Mesenchymal stem cell (in vitro differentiated cells and primary cell): ENCODE data around the gene TCF19.

Experiments
- DNase-seq: peaks from one replicate; pipeline ENCODE4 v3.0.0-alpha.2; 2013
- H2AFZ ChIP-seq: one replicate; pipeline ENCODE4 v1.6.1; 2013; ENCODE audit warnings: low read depth, mild to moderate bottlenecking, control low read depth, inconsistent platforms, low read length, moderate library complexity
- H2AK5ac ChIP-seq: 2 replicates; pipeline ENCODE4 v1.6.1; 2013; ENCODE audit warnings: low read length, moderate library complexity, mild to moderate bottlenecking, inconsistent platforms; ENCODE audit not compliant: severe bottlenecking
- H2BK120ac ChIP-seq: one replicate; pipeline ENCODE4 v1.6.1; 2013; ENCODE audit warnings: low read depth, mild to moderate bottlenecking, inconsistent platforms, low read length, moderate library complexity
- H2BK12ac ChIP-seq, 2 experiments: one replicate each; pipeline ENCODE4 v1.6.1; 2013; ENCODE audit warnings: inconsistent platforms in 2 of 2, low read length in 2 of 2, mild to moderate bottlenecking in 2 of 2, moderate library complexity in 2 of 2, control low read depth in 1 of 2
- H2BK15ac ChIP-seq: one replicate; pipeline ENCODE4 v1.6.1; 2013; ENCODE audit warnings: mild to moderate bottlenecking, low read depth, inconsistent platforms; ENCODE audit not compliant: poor library complexity, severe bottlenecking
- H2BK5ac ChIP-seq: 2 replicates; pipeline ENCODE4 v1.6.1; 2013; ENCODE audit warnings: low read depth, mild to moderate bottlenecking, low read length, control low read depth, inconsistent platforms; ENCODE audit not compliant: poor library complexity, severe bottlenecking
- H3K14ac ChIP-seq, 2 experiments: one replicate each; pipeline ENCODE4 v1.6.1; 2013; ENCODE audit warnings: inconsistent platforms in 2 of 2, low read length in 2 of 2, control low read depth in 1 of 2, mild to moderate bottlenecking in 1 of 2, moderate library complexity in 1 of 2
- H3K18ac ChIP-seq, 2 experiments: one replicate each; pipeline ENCODE4 v1.6.1; 2013; ENCODE audit warnings: inconsistent platforms in 2 of 2, low read length in 2 of 2, control low read depth in 1 of 2, low read depth in 1 of 2, mild to moderate bottlenecking in 1 of 2
- H3K23ac ChIP-seq, 2 experiments: one replicate each; pipeline ENCODE4 v1.6.1; 2013; ENCODE audit warnings: inconsistent platforms in 2 of 2, low read length in 2 of 2, mild to moderate bottlenecking in 2 of 2, moderate library complexity in 2 of 2, control low read depth in 1 of 2
- H3K27ac ChIP-seq: 2 replicates; pipeline ENCODE4 v1.5.1; 2013; ENCODE audit warnings: mild to moderate bottlenecking, moderate library complexity, low read length, control low read depth, inconsistent platforms; ENCODE audit not compliant: poor library complexity, severe bottlenecking
- H3K27me3 ChIP-seq, 2 experiments: 2 replicates each; pipeline versions ENCODE4 v1.6.1 to v1.7.0; 2013; ENCODE audit warnings: low read length in 2 of 2, mild to moderate bottlenecking in 2 of 2, moderate library complexity in 2 of 2, control low read depth in 1 of 2, inconsistent platforms in 1 of 2; ENCODE audit not compliant: control insufficient read depth in 1 of 2, insufficient read depth in 1 of 2
- H3K36me3 ChIP-seq, 2 experiments: 2 replicates each; pipeline versions ENCODE4 v1.6.1 to v1.7.0; 2013; ENCODE audit warnings: low read length in 2 of 2, control low read depth in 1 of 2, inconsistent platforms in 1 of 2, low read depth in 1 of 2, mild to moderate bottlenecking in 1 of 2; ENCODE audit not compliant: insufficient read depth in 2 of 2, control insufficient read depth in 1 of 2
- H3K4ac ChIP-seq, 2 experiments: one replicate each; pipeline ENCODE4 v1.6.1; 2013; ENCODE audit warnings: inconsistent platforms in 2 of 2, low read length in 2 of 2, mild to moderate bottlenecking in 2 of 2, moderate library complexity in 2 of 2, control low read depth in 1 of 2, low read depth in 1 of 2
- H3K4me1 ChIP-seq: 2 replicates; pipeline ENCODE4 v1.6.1; 2013; ENCODE audit warnings: low read depth, low read length, control low read depth; ENCODE audit not compliant: control insufficient read depth, insufficient read depth
- H3K4me2 ChIP-seq: 2 replicates; pipeline ENCODE4 v1.6.1; 2013; ENCODE audit warnings: low read length, mild to moderate bottlenecking, inconsistent platforms; ENCODE audit not compliant: poor library complexity, severe bottlenecking
- H3K4me3 ChIP-seq, 2 experiments: 2 replicates each; pipeline versions ENCODE4 v1.5.1 to v1.7.0; 2013; ENCODE audit warnings: low read length in 2 of 2, mild to moderate bottlenecking in 2 of 2, control low read depth in 1 of 2, low read depth in 1 of 2; ENCODE audit not compliant: insufficient read depth in 1 of 2
- H3K79me1 ChIP-seq: replicated peaks from 2 replicates; pipeline ENCODE4 v1.6.1; 2013; ENCODE audit warnings: mild to moderate bottlenecking, control low read depth, low read length, inconsistent platforms; ENCODE audit not compliant: poor library complexity, severe bottlenecking
- H3K9ac ChIP-seq: 2 replicates; pipeline ENCODE4 v1.7.0; 2013; ENCODE audit warnings: mild to moderate bottlenecking, low read length, moderate library complexity
- H3K9me3 ChIP-seq: 2 replicates; pipeline ENCODE4 v1.7.0; 2013; ENCODE audit warnings: mild to moderate bottlenecking, low read length; ENCODE audit not compliant: control insufficient read depth
- H4K8ac ChIP-seq: one replicate; pipeline ENCODE4 v1.6.1; 2013; ENCODE audit warnings: inconsistent platforms, mild to moderate bottlenecking, low read length, moderate library complexity
- H4K91ac ChIP-seq: one replicate; pipeline ENCODE4 v1.6.1; 2013; ENCODE audit warnings: mild to moderate bottlenecking, low read length, inconsistent platforms
- WGBS: methylation state at CpG from one replicate; pipeline ENCODE4 v1.1.7; 2013; ENCODE audit warnings: mixed read lengths; 5-methylcytosine and 5-hydroxymethylcytosine counted together

TCF19 gene

GRCh38 chr6:31118178-31118577, 40.2 kb upstream of the TCF19 start:
- 93% methylated on average over 7 of the region's 7 CpGs for WGBS
- no peaks in the 10 kb centered on the region for H3K9me3 ChIP-seq
- no peak overlapping the region for H2BK5ac ChIP-seq
- H3K18ac ChIP-seq: no peak overlapping the region
- H3K4me1 ChIP-seq: peaks cover 27% of the 10 kb centered on the region
- no peak overlapping the region for H3K4me3 ChIP-seq
- H3K27ac ChIP-seq: no peak overlapping the region
- H3K14ac ChIP-seq: no peak overlapping the region
- no peak overlapping the region for H3K23ac ChIP-seq
- no peak overlapping the region for H4K8ac ChIP-seq
- H3K9ac ChIP-seq: no peak overlapping the region
- H2AK5ac ChIP-seq: peak overlapping the region; percentile 23
- no peak for DNase-seq
- no peak overlapping the region for H2BK12ac ChIP-seq
- peaks cover 0 to 6% of the 10 kb centered on the region in 2 experiments for H3K27me3 ChIP-seq
- H2BK15ac ChIP-seq: no peak overlapping the region
- H4K91ac ChIP-seq: no peak overlapping the region
- peaks cover 0 to 12% of the 10 kb centered on the region in 2 experiments for H3K36me3 ChIP-seq
- no peak overlapping the region for H2AFZ ChIP-seq
- peaks cover 22% of the 10 kb centered on the region for H3K79me1 ChIP-seq
- no peak overlapping the region for H3K4ac ChIP-seq
- no peak overlapping the region for H3K4me2 ChIP-seq
- H2BK120ac ChIP-seq: no peak overlapping the region

GRCh38 chr6:31120151-31120915, 38.1 kb upstream of the TCF19 start, which contains the start of gene CDSN:
Gene CDSN, minus strand, starts transcription at chr6:31120446. Its CDS starts 27 bp downstream, at chr6:31120419.
- Histone ChIP-seq H3K79me1 (peaks cover 19% of the 10 kb centered on the region), H3K4ac (no peak within 1 kb of the TSS), H3K27me3 (peaks cover 0 to 9% of the 10 kb centered on the region in 2 experiments), H2BK120ac (no peak within 1 kb of the TSS), H2AFZ (no peak within 1 kb of the TSS), H3K14ac (no peak within 1 kb of the TSS), H3K9me3 (no peaks in the 10 kb centered on the region), H3K9ac (no peak within 1 kb of the TSS), H3K18ac (no peak within 1 kb of the TSS), H3K23ac (no peak within 1 kb of the TSS), H3K4me1 (peaks cover 30% of the 10 kb centered on the region), H2AK5ac (no peak within 1 kb of the TSS), H2BK5ac (no peak within 1 kb of the TSS), H4K8ac (no peak within 1 kb of the TSS), H2BK15ac (no peak within 1 kb of the TSS), H3K36me3 (peaks cover 0 to 12% of the 10 kb centered on the region in 2 experiments), H4K91ac (no peak within 1 kb of the TSS), H2BK12ac (no peak within 1 kb of the TSS), H3K27ac (no peak within 1 kb of the TSS), H3K4me2 (no peak within 1 kb of the TSS), H3K4me3 (no peak within 1 kb of the TSS)
- no peak for DNase-seq
- 92% methylated on average over 26 of the region's 26 CpGs for WGBS

GRCh38 chr6:31121131-31121790, 37.1 kb upstream of the TCF19 start:
- Histone ChIP-seq H3K27ac (no peak overlapping the region), H3K4me3 (no peak overlapping the region), H4K91ac (no peak overlapping the region), H3K4me2 (no peak overlapping the region), H3K79me1 (peaks cover 11% of the 10 kb centered on the region), H3K9ac (no peak overlapping the region), H2AFZ (no peak overlapping the region), H4K8ac (no peak overlapping the region), H3K18ac (no peak overlapping the region), H3K14ac (no peak overlapping the region), H2BK12ac (peak overlapping the region in 1 of 2 experiments; percentile 4), H3K27me3 (peaks cover 0 to 9% of the 10 kb centered on the region in 2 experiments), H3K23ac (no peak overlapping the region), H2BK120ac (no peak overlapping the region), H2AK5ac (peak overlapping the region; percentile 95), H2BK15ac (no peak overlapping the region), H3K36me3 (peaks cover 0 to 14% of the 10 kb centered on the region in 2 experiments), H3K9me3 (no peaks in the 10 kb centered on the region), H2BK5ac (no peak overlapping the region), H3K4me1 (peaks cover 35% of the 10 kb centered on the region), H3K4ac (no peak overlapping the region)
- 94% methylated on average over 12 of the region's 12 CpGs for WGBS
- no peak for DNase-seq
